Stimulated activated CD8-positive, alpha-beta memory T cell treated with anti-CD3 and anti-CD28 coated beads, Interleukin-7, amount 100 ng/mL, for 1 hour (primary cell): Measurements from ENCODE around the gene ABCG2.
"Not testable (repeated sequence)": the region's sequence is repeated elsewhere in the genome, so short reads cannot be mapped to it uniquely, and the experiment has no call there.

Experiments
- DNase-seq, 2 donors: peaks; one replicate each; pipeline ENCODE4 v3.0.0-alpha.2; 2020; ENCODE audit warnings: low read depth in 2 of 2

ABCG2 gene

GRCh38 chr4:88112856-88113255, 45.6 kb downstream of the ABCG2 start:
- no peak for DNase-seq

- no peak for DNase-seq
Measured at GRCh38 chr4:88110826-88111225, 47.6 kb downstream of the ABCG2 start.

- no peak for DNase-seq
Measured at GRCh38 chr4:88109123-88109881, 49.1 kb downstream of the ABCG2 start.

- no peak for DNase-seq
Measured at GRCh38 chr4:88108747-88109122, 49.7 kb downstream of the ABCG2 start.

- DNase-seq = not testable (repeated sequence)
Measured at GRCh38 chr4:88108108-88108465, 50.4 kb downstream of the ABCG2 start.

- DNase-seq = no peak
Measured at GRCh38 chr4:88107406-88108107, 50.9 kb downstream of the ABCG2 start.

GRCh38 chr4:88106205-88106604, 52.2 kb downstream of the ABCG2 start:
- no peak for DNase-seq

GRCh38 chr4:88104902-88105610, 53.4 kb downstream of the ABCG2 start:
- no peak for DNase-seq

GRCh38 chr4:88102026-88102425, 56.4 kb downstream of the ABCG2 start:
- DNase-seq = no peak

- DNase-seq = no peak
Measured at GRCh38 chr4:88101165-88101564, 57.3 kb downstream of the ABCG2 start.

- DNase-seq = no peak
Measured at GRCh38 chr4:88098993-88099752, 59.3 kb downstream of the ABCG2 start.

GRCh38 chr4:88097781-88098180, 60.7 kb downstream of the ABCG2 start:
- DNase-seq = no peak

- DNase-seq = no peak
Measured at GRCh38 chr4:88097301-88097700, 61.1 kb downstream of the ABCG2 start.

GRCh38 chr4:88093874-88094273, 64.6 kb downstream of the ABCG2 start:
- DNase-seq = no peak

- no peak for DNase-seq
Measured at GRCh38 chr4:88091378-88091777, 67.1 kb downstream of the ABCG2 start.

GRCh38 chr4:88090898-88091297, 67.5 kb downstream of the ABCG2 start:
- DNase-seq = no peak

GRCh38 chr4:88087004-88087403, 71.4 kb downstream of the ABCG2 start:
- DNase-seq = no peak

- DNase-seq = no peak
Measured at GRCh38 chr4:88080626-88081025, 77.8 kb downstream of the ABCG2 start.

- DNase-seq = no peak
Measured at GRCh38 chr4:88078579-88078978, 79.9 kb downstream of the ABCG2 start.

GRCh38 chr4:88077911-88078524, 80.4 kb downstream of the ABCG2 start:
- DNase-seq = no peak

GRCh38 chr4:88075336-88075735, 83.1 kb downstream of the ABCG2 start:
- no peak for DNase-seq

- no peak for DNase-seq
Measured at GRCh38 chr4:88070031-88070430, 88.4 kb downstream of the ABCG2 start.
